Gastrocnemius medialis (tissue), 4 donors: ENCODE measurements around the gene CH25H.

ENCODE experiments used
- CTCF ChIP-seq, 5 experiments: fragments of 450-650 bp in 3 of 5; fragments of 200-600 bp in 2 of 5; sonication (generic) in 2 of 5; IDR thresholded peaks in 4 of 5; conservative IDR thresholded peaks in 1 of 5; 1 replicate in 4 of 5; 2 replicates in 1 of 5; pipeline ENCODE4 v1.5.1; 2016 to 2019; ENCODE audit warnings: antibody characterized with exemption in 5 of 5, mild to moderate bottlenecking in 3 of 5, moderate library complexity in 3 of 5
- POLR2A ChIP-seq, 2 donors: fragments of 450-650 bp; IDR thresholded peaks; one replicate each; pipeline ENCODE4 v1.6.1; 2017; ENCODE audit warnings: antibody characterized with exemption in 2 of 2, mild to moderate bottlenecking in 2 of 2, moderate library complexity in 2 of 2

- no peak for TF ChIP-seq CTCF (IDR thresholded peaks at IDR 0.05 in 4 of 5, conservative IDR thresholded peaks at IDR 0.05 in 1 of 5)
- TF ChIP-seq POLR2A (IDR thresholded peaks at IDR 0.05), result no peak
Measured at GRCh38 chr10:89255793-89256192, 48.7 kb upstream of the CH25H start.
